OCI-LY7 (cell line): ENCODE data around the gene ZNF883. TPM values are rescaled to one million over a fixed set of nuclear protein-coding genes. Genes with fewer than 3 reads are reported as not detected.

ENCODE experiments used
- BruUV-seq: library from RNA; stranded (reverse); fragments of 400-500 nt; replicated peaks from 2 replicates; lab custom pipeline; 2021; lab: Mats Ljungman, UMichigan
- CTCF ChIA-PET: fragments of 300-600 bp; sonication (Branson Sonifier 250); formaldehyde crosslinking; loops from one replicate; lab custom pipeline; 2022; ENCODE audit warnings: antibody characterized with exemption; ENCODE audit not compliant: unreplicated experiment; lab: Charles Lee
- POLR2A ChIA-PET: fragments of 300-600 bp; sonication (Branson Sonifier 250); formaldehyde crosslinking; loops from one replicate; lab custom pipeline; 2022; ENCODE audit warnings: antibody characterized with exemption; lab: Charles Lee
- DNase-seq: peaks from one replicate; pipeline ENCODE4 v3.0.0-alpha.2; 2015; ENCODE audit warnings: low spot score
- H2AFZ ChIP-seq: fragments of 200-600 bp; sonication (generic), shearing (Covaris generic); 2 replicates; pipeline ENCODE4 v1.6.1; 2014; ENCODE audit warnings: mild to moderate bottlenecking, antibody characterized with exemption, low read length, moderate library complexity
- H3K27ac ChIP-seq: fragments of 200-600 bp; sonication (generic); 2 replicates; pipeline ENCODE4 v1.5.1; 2014; ENCODE audit warnings: mixed run types, low read depth, mild to moderate bottlenecking, moderate library complexity, low read length, inconsistent platforms; ENCODE audit not compliant: poor library complexity, severe bottlenecking
- H3K36me3 ChIP-seq: fragments of 200-600 bp; sonication (generic); 2 replicates; pipeline ENCODE4 v1.6.1; 2014; ENCODE audit warnings: mild to moderate bottlenecking, antibody characterized with exemption, low read length, moderate library complexity, mixed read lengths; ENCODE audit not compliant: insufficient read depth
- H3K4me1 ChIP-seq: fragments of 200-600 bp; sonication (generic); 2 replicates; pipeline ENCODE4 v1.5.1; 2014; ENCODE audit warnings: mild to moderate bottlenecking, low read length; ENCODE audit not compliant: insufficient read depth, poor library complexity, severe bottlenecking
- H3K4me2 ChIP-seq: fragments of 200-600 bp; sonication (generic); 2 replicates; pipeline ENCODE4 v1.6.1; 2014; ENCODE audit warnings: mild to moderate bottlenecking, low read length
- H3K4me3 ChIP-seq: fragments of 200-600 bp; sonication (generic); 2 replicates; pipeline ENCODE4 v1.5.1; 2014; ENCODE audit warnings: mild to moderate bottlenecking, low read depth, low read length; ENCODE audit not compliant: poor library complexity, severe bottlenecking
- H3K79me2 ChIP-seq: fragments of 200-600 bp; sonication (generic); 2 replicates; pipeline ENCODE4 v1.6.1; 2016; ENCODE audit warnings: low read depth, mild to moderate bottlenecking, low read length, moderate library complexity, mixed read lengths; ENCODE audit not compliant: insufficient read depth
- H3K9me2 ChIP-seq: fragments of 200-600 bp; sonication (generic); 2 replicates; pipeline ENCODE4 v1.6.1; 2016; ENCODE audit warnings: mild to moderate bottlenecking, low read length, mixed read lengths; ENCODE audit not compliant: insufficient read depth
- H3K9me3 ChIP-seq: fragments of 200-600 bp; sonication (generic); 2 replicates; pipeline ENCODE4 v1.6.1; 2014; ENCODE audit warnings: mild to moderate bottlenecking, mixed run types, low read length, mixed read lengths
- H4K20me1 ChIP-seq: fragments of 200-600 bp; sonication (generic); 2 replicates; pipeline ENCODE4 v1.6.1; 2014; ENCODE audit warnings: mild to moderate bottlenecking, antibody characterized with exemption, low read length, moderate library complexity, mixed read lengths; ENCODE audit not compliant: insufficient read depth
- CTCF ChIP-seq: fragments of 200-600 bp; sonication (generic); conservative IDR thresholded peaks from 2 replicates; pipeline ENCODE4 v1.5.1; 2014; ENCODE audit warnings: mild to moderate bottlenecking, antibody characterized with exemption, low read length, moderate library complexity, mixed read lengths
- EZH2phosphoT487 ChIP-seq: fragments of 200-600 bp; sonication (generic); IDR thresholded peaks from 2 replicates; pipeline ENCODE4 v1.6.1; 2018; ENCODE audit warnings: low read depth, borderline replicate concordance, mild to moderate bottlenecking, mixed run types, antibody characterized with exemption, low read length, moderate library complexity, mixed read lengths
- intact Hi-C: fragments of 100-400 bp; cut with micrococcal nuclease; formaldehyde crosslinking; loops from one replicate; pipeline ENCODE4 v1.10.0; 2022; ENCODE audit not compliant: unreplicated experiment
- total RNA-seq, 2 experiments: library from RNA; depleted of rRNA in 1 of 2; stranded (reverse); fragments of >200 nt in 1 of 2; shearing (Covaris generic) in 1 of 2; gene quantifications; 2 replicates each; pipeline ENCODE4 v1.2.3, GENCODE V29; 2014 to 2022

The ZNF883 gene
- total RNA-seq, 2 experiments from 2014 or later = not detected

DNA sequence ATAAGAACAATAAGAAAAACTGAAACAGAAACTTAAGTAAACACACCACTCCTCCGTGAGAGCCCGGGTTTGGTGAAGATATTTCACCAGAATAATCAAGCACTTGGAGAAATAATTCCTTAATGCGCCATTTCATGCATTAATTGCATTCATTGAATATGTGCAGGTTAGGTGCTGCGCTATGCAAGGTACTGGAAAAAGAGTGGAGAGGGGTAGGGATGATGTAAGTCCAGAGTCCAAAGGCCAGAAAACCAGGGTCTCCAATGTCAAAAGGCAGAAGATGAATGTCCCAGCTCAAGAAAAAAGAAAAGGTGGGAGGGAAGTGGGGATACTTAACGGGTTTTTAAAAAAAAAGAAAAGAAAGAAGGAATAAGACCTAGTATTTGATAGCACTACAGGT lies 45.2 kb upstream of the ZNF883 start:
- Histone ChIP-seq H3K4me3 (peak overlapping the region; percentile 88), H4K20me1 (no peaks in the 10 kb centered on the region), H3K4me2 (peak overlapping the region; percentile 58), H3K36me3 (no peaks in the 10 kb centered on the region; the same call in 1 of the 2 replicates), H3K27ac (no peak overlapping the region), H3K4me1 (no peaks in the 10 kb centered on the region), H3K79me2 (no peaks in the 10 kb centered on the region), H2AFZ (peak overlapping the region; percentile 92), H3K9me2 (no peaks in the 10 kb centered on the region), H3K9me3 (peaks cover 11% of the 10 kb centered on the region; the same call in 1 of the 2 replicates)
- POLR2A ChIA-PET = no interaction called here
- CTCF ChIA-PET = no interaction called here
- no TSS peak for BruUV-seq
- no peak for TF ChIP-seq CTCF
- TF ChIP-seq EZH2phosphoT487 = no peak
- intact Hi-C loops = no loop called here
- DNase-seq = no peak

DNA sequence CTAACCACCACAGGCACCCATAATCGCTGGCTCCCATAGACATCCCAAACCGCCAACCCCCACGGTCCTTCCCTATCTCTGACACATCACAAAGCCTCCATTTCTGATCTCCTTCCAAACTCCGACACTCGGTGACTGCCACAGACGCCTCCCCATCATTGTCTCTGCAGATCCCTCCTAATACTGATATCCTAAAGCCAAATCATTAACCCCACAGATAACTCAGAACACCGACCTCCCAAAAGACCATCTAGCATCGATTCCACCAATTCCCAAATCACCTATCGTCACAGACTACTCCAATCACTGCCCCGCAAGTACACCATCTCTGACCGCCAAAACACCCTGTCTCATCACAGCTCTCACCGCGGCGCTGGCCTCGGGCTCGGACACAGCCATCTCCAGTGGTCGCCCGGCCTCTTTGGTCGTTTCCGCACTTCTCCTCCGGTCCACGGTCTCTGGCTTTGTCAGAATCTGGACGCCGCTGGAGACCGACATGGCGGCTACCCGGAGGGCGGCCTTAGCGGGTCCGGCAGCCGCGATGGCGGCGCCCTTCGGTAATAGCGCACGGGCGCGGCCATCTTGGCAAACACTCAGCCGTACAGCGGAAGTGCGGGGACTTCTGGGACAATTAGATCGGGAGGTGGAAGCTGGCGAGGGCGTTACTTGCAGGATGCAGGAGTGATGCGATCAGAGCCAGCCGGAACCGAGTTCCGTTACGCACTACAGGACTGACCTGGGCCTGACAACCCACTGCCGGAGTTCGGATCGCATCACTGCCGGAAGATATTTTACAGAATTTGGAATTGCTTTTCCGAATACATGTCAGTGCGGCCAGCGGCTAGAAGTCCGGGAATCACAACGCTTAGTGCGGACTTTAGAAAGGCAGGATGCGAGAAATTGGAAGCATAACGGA lies 44.5 kb upstream of the ZNF883 start, which contains the start of gene ZFP37:
ZFP37 (minus strand) TSS at position 534 of the 916 bp plus-strand sequence; CDS start at position 498, 36 bp downstream.
- H3K36me3 ChIP-seq = no peaks in the 10 kb centered on the region; the same call in 1 of the 2 replicates
- peak within 1 kb of the TSS; percentile 92 for H2AFZ ChIP-seq
- intact Hi-C loops = no loop called here
- H3K4me1 ChIP-seq = no peaks in the 10 kb centered on the region
- peak; percentile 87 for DNase-seq
- peak within 1 kb of the TSS; percentile 58 for H3K4me2 ChIP-seq
- H3K9me3 ChIP-seq = peaks cover 11% of the 10 kb centered on the region; the same call in 1 of the 2 replicates
- no peaks in the 10 kb centered on the region for H3K9me2 ChIP-seq
- peak within 1 kb of the TSS; percentile 88 for H3K4me3 ChIP-seq
- ChIA-PET POLR2A (no interaction called here), CTCF (no interaction called here)
- H4K20me1 ChIP-seq = no peaks in the 10 kb centered on the region
- TF ChIP-seq EZH2phosphoT487 (no peak), CTCF (no peak)
- H3K27ac ChIP-seq = no peak within 1 kb of the TSS
- H3K79me2 ChIP-seq = no peaks in the 10 kb centered on the region
- no TSS peak for BruUV-seq
